ENCODE data around the gene PACC1.

GRCh38 chr1:212364985-212365384 is 49.7 kb downstream of the PACC1 start:
- TF ChIP-seq CTCF (IDR thresholded peaks at IDR 0.05) (no peak), POLR2A (IDR thresholded peaks at IDR 0.05) (no peak)
